HG03442 (cell line): ENCODE results near the gene PRM1.

ENCODE experiments used
- ATAC-seq: cut with Tn5 transposase; IDR thresholded peaks from one replicate; pipeline ENCODE4 v1.9.1; 2021; ENCODE audit warnings: mild to moderate bottlenecking, moderate library complexity; ENCODE audit not compliant: unreplicated experiment

The PRM1 gene

GRCh38 chr16:11280616-11281522 lies at the start of gene PRM1:
TSS of gene PRM1 (minus strand) at chr16:11281330. CDS start at chr16:11281238, 92 bp downstream.
- ATAC-seq, result no peak

- ATAC-seq, result no peak
Measured at GRCh38 chr16:11330526-11331237, 49.6 kb upstream of the PRM1 start.

GRCh38 chr16:11329891-11330290 lies 48.8 kb upstream of the PRM1 start:
- ATAC-seq, result no peak

- ATAC-seq, result peak; percentile 3
Measured at GRCh38 chr16:11329071-11329491, 48.0 kb upstream of the PRM1 start.

- peak; percentile 70 for ATAC-seq
Measured at GRCh38 chr16:11328172-11329070, 47.3 kb upstream of the PRM1 start.

GRCh38 chr16:11327277-11328171 lies 46.4 kb upstream of the PRM1 start:
- peak; percentile 43 for ATAC-seq

- no peak for ATAC-seq
Measured at GRCh38 chr16:11326737-11327276, 45.7 kb upstream of the PRM1 start.

- ATAC-seq, result no peak
Measured at GRCh38 chr16:11326084-11326736, 45.1 kb upstream of the PRM1 start.

- no peak for ATAC-seq
Measured at GRCh38 chr16:11325404-11326083, 44.4 kb upstream of the PRM1 start.

GRCh38 chr16:11323551-11324336 lies 42.6 kb upstream of the PRM1 start:
- no peak for ATAC-seq

GRCh38 chr16:11322823-11323222 lies 41.7 kb upstream of the PRM1 start:
- no peak for ATAC-seq

- no peak for ATAC-seq
Measured at GRCh38 chr16:11321662-11322061, 40.5 kb upstream of the PRM1 start.

GRCh38 chr16:11320170-11320569 lies 39.0 kb upstream of the PRM1 start:
- no peak for ATAC-seq

GRCh38 chr16:11319529-11320146 lies 38.5 kb upstream of the PRM1 start:
- no peak for ATAC-seq

GRCh38 chr16:11318817-11319216 lies 37.7 kb upstream of the PRM1 start:
- no peak for ATAC-seq

- no peak for ATAC-seq
Measured at GRCh38 chr16:11316331-11317015, 35.3 kb upstream of the PRM1 start.

GRCh38 chr16:11315510-11315909 lies 34.4 kb upstream of the PRM1 start:
- ATAC-seq, result no peak
